ENCODE results near the gene NCK2. TPM values are rescaled to one million over a fixed set of nuclear protein-coding genes. Genes with fewer than 3 reads are reported as not detected.
"Not testable (repeated sequence)": the region's sequence is repeated elsewhere in the genome, so short reads cannot be mapped to it uniquely, and the experiment has no call there.

The NCK2 gene
- total RNA-seq, 8 experiments from 2014 or later: 5.5 to 43.3 (median 27.3) TPM

DNA sequence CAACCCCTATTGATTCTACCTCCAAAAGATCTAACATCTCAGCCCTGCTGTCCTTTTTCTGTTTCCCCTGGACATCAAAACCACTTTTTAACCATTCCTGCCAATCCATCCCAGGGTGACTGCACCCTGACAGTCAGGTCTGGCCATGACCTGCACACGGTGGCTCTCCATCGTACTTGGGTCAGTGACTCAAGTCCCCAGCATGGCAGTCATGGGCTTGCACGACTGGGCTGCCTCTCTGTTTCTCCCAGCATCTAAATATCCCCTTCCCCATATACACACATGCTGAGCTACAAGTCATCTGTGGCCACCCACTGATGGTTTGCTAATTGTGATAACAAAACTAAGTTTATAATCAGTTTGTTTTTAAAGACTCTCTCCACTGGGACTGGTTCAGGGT, 6.6 kb downstream of the NCK2 start:
- ATAC-seq (replicated peaks in 6 of 8): no peak
- no peak overlapping the region for H3K27ac ChIP-seq
- 33 to 100% (median 90%) methylated on average over 1 to 3 of the region's 3 CpGs; no CpG with 5 or more reads in 3 of the 10 experiments for WGBS, 10 experiments
- H3K4me3 ChIP-seq: no peak overlapping the region
- H3K4me1 ChIP-seq (replicated peaks in 1 of 2): peaks cover 31 to 38% of the 10 kb centered on the region in 2 donors
- in situ Hi-C loops (cut with MboI; ENCODE audit: low pct_unique_long_range_greater_than_20kb in 2 of 9, low sequenced_read_pairs in 9 of 9, unreplicated experiment in 9 of 9): no loop called here

DNA sequence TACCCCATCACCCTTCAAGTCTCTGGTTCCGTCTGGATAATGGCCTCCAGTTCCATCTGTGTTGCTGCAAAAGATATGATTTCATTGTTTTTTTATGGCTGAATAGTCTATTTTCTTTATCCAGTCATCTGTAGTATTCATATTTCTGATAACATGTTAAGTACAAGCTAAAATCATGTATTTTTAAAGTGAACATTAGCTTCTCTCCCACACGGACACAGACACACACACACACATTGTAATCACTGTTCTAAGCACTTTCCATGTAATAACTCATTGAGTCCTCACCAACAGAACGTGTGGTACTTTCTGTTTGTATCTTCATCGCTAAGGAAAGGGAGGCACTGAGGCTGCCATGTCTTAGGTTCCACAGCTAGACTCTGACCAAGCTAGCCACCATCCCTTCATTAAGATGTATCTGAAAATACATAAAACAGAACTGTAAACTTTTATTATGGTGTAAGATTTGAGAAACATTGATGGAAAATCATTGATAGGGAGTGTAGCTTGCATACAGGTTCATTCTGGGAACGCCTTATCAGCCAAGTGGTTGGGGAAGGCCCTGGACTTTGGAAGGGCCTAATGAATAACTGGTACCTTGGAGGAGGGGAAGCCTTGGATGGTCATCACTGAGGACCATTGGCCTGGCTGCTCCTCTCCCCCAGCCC, 8.1 kb downstream of the NCK2 start:
- Histone ChIP-seq H3K4me1 (replicated peaks in 1 of 2) (peaks cover 18 to 22% of the 10 kb centered on the region in 2 donors), H3K27ac (no peak overlapping the region), H3K4me3 (no peak overlapping the region)
- WGBS, 10 experiments: 69 to 100% (median 89%) methylated on average over 1 to 5 of the region's 5 CpGs; no CpG with 5 or more reads in 1 of the 10 experiments
- ATAC-seq (replicated peaks in 6 of 8): no peak
- in situ Hi-C loops (cut with MboI; ENCODE audit: low pct_unique_long_range_greater_than_20kb in 2 of 9, low sequenced_read_pairs in 9 of 9, unreplicated experiment in 9 of 9): no loop called here

DNA sequence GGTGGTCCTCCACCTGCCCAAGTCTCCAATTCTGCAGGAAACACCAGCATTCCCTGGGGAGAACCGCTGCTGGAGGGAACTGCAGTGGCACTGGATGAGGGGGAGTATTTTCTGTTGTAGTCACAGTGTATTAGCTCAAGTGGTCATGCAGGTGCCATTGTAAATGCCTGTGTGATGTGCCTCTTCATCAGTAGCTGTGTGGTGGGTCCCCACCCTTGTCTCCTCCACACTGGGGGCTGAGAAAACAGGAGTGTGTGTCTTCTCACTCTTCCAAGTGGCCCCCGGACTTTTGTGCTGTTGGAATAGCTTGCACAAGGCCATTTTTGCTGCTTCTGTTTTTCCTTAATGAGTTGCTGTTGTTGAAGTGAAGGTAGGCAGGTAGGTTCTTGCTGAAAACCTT, 8.7 kb downstream of the NCK2 start:
- no peak overlapping the region for H3K4me3 ChIP-seq
- ATAC-seq (replicated peaks in 6 of 8): no peak
- no peak overlapping the region for H3K27ac ChIP-seq
- in situ Hi-C loops (cut with MboI; ENCODE audit: low pct_unique_long_range_greater_than_20kb in 2 of 9, low sequenced_read_pairs in 9 of 9, unreplicated experiment in 9 of 9): no loop called here
- 50 to 100% (median 90%) methylated on average over 1 of the region's 2 CpGs; no CpG with 5 or more reads in 6 of the 10 experiments for WGBS, 10 experiments
- peaks cover 18% of the 10 kb centered on the region in 2 donors for H3K4me1 ChIP-seq (replicated peaks in 1 of 2)

DNA sequence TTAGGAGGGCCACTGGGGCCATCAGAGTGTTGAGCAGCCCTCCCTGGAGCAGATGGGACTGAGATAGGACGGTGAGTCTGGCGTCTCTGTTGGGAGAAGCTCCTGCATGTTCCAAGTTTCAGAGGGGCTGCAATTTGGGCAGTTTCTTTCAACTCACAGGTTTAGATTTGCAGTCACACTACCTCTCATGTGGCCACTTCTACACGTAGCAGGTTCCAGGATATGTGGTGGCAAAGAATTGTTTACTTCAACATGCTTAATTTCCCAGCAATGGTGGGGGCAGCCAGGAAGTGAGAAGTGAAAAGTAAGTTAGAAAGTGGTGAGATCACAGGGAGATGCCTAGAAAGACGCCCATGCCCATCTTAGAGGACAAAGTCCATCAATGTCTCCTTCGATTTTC, 9.3 kb downstream of the NCK2 start:
- Histone ChIP-seq H3K4me3 (no peak overlapping the region), H3K27ac (no peak overlapping the region), H3K4me1 (replicated peaks in 1 of 2) (peaks cover 18% of the 10 kb centered on the region in 2 donors)
- in situ Hi-C loops (cut with MboI; ENCODE audit: low pct_unique_long_range_greater_than_20kb in 2 of 9, low sequenced_read_pairs in 9 of 9, unreplicated experiment in 9 of 9): no loop called here
- WGBS, 10 experiments: 14 to 87% (median 50%) methylated on average over 1 to 5 of the region's 5 CpGs; no CpG with 5 or more reads in 3 of the 10 experiments
- ATAC-seq (replicated peaks in 6 of 8): no peak

DNA sequence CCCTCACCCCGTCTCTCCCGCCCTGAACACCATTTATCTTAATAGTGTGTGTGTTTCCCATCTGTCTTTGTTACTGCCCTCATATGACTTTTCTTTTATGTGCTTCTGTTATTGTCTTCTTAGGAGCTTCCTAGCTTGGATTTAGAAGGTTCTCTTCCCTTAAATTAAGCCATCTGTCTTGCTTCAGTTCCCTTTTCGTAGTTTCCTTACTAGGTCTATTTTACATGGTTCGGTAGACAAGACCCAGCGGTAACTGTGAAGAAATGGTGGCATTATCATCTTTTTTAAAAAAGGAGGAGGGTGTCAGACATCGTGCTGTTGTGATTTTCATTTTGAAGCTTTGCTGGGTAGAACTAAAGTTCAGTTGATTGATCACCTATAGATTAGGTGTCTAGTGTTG, 10.3 kb downstream of the NCK2 start:
- Histone ChIP-seq H3K4me3 (no peak overlapping the region), H3K4me1 (replicated peaks in 1 of 2) (peaks cover 18% of the 10 kb centered on the region in 2 donors), H3K27ac (no peak overlapping the region)
- WGBS, 10 experiments: 0 to 83% (median 24%) methylated on average over 3 to 6 of the region's 6 CpGs
- ATAC-seq (replicated peaks in 6 of 8): peak in 2 of 8 experiments; percentile 43 to 50
- in situ Hi-C loops (cut with MboI; ENCODE audit: low pct_unique_long_range_greater_than_20kb in 2 of 9, low sequenced_read_pairs in 9 of 9, unreplicated experiment in 9 of 9): no loop called here

DNA sequence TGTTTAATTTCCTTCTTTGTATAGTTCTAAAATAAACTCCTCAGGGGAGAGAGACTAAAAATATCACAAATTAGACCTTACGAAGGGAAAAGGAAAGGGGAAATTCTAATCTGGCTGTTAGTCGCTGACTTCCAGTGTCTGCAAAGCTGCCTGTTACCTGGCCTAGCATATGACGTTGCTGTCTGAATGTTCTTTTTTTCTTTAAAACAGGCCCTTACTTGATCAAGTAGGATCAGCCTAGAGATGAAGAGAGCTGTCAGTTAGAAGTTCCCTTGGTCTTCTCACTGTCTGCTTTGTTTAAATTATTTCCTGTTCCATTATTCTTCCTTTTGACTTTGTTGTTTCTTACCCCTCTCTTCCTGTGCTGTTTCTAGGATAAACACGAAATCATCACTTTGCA, 11.2 kb downstream of the NCK2 start:
- Histone ChIP-seq H3K27ac (no peak overlapping the region), H3K4me1 (replicated peaks in 1 of 2) (peaks cover 18% of the 10 kb centered on the region in 2 donors), H3K4me3 (no peak overlapping the region)
- 62 to 100% (median 89%) methylated on average over 1 to 4 of the region's 4 CpGs for WGBS, 10 experiments
- ATAC-seq (replicated peaks in 6 of 8): no peak
- in situ Hi-C loops (cut with MboI; ENCODE audit: low pct_unique_long_range_greater_than_20kb in 2 of 9, low sequenced_read_pairs in 9 of 9, unreplicated experiment in 9 of 9): no loop called here

DNA sequence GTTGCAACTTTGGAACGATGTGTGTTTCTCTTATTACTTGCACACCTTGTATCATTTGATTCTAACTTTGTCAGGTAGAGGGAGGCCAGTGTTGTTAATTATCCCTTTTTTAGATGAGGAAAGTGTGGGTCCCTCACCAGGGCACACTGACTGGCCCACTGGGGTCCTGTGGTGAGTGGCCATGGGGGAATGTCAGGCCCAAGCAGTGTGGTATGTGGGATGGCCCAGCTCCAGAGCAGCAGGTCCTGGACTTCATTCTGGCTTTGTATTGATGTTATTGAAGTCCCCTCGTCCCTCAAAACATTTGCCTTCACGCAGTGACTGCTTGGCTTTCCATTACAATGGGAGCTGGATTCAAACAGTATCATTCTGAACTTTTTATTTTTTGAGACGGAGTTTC, 11.7 kb downstream of the NCK2 start:
- 80 to 100% (median 88%) methylated on average over 1 to 3 of the region's 4 CpGs; no CpG with 5 or more reads in 1 of the 10 experiments for WGBS, 10 experiments
- in situ Hi-C loops (cut with MboI; ENCODE audit: low pct_unique_long_range_greater_than_20kb in 2 of 9, low sequenced_read_pairs in 9 of 9, unreplicated experiment in 9 of 9): no loop called here
- ATAC-seq (replicated peaks in 6 of 8): no peak
- Histone ChIP-seq H3K4me3 (no peak overlapping the region), H3K4me1 (replicated peaks in 1 of 2) (peaks cover 16 to 20% of the 10 kb centered on the region in 2 donors), H3K27ac (no peak overlapping the region)

DNA sequence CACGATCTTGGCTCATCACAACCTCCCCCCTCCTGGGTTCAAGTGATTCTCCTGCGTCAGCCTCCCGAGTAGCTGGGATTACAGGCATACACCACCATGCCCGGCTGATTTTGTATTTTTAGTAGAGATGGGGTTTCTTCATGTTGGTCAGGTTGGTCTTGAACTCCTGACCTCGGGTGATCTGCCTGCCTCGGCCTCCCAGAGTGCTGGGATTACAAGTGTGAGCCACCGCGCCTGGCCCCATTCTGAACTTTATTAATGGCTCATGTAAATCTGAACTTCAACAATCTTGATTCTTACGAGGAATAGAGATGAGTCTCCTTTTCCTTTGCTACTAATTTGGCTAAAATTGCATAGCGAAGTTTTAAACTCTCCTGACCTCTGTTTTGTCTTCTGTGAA, 12.2 kb downstream of the NCK2 start:
- H3K4me3 ChIP-seq: not testable (repeated sequence)
- 77 to 100% (median 90%) methylated on average over 1 to 10 of the region's 10 CpGs; no CpG with 5 or more reads in 1 of the 10 experiments for WGBS, 10 experiments
- peaks cover 15 to 24% of the 10 kb centered on the region in 2 donors for H3K4me1 ChIP-seq (replicated peaks in 1 of 2)

DNA sequence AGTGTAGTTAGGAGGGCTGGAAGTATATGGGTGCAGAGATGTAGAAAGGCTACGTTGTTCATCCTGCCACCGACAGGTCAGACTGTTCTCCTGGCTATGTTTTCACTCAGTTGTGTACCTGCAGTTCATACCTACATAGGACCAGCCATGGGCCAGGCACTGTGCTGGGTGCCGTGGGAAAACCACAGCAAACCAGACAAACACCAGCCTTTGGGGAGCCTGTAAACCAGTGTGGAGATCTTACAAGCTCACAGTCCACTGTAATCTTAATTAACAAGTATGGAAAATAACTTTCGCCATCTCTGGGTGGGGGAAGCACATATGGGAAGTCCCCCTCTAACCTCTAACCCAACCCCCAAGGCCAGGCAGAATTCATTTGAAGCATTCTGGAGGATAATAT, 12.7 kb downstream of the NCK2 start:
- 67 to 100% (median 100%) methylated on average over 1 to 3 of the region's 4 CpGs; no CpG with 5 or more reads in 1 of the 10 experiments for WGBS, 10 experiments
- Histone ChIP-seq H3K4me1 (replicated peaks in 1 of 2) (peaks cover 21 to 30% of the 10 kb centered on the region in 2 donors), H3K4me3 (no peak overlapping the region), H3K27ac (no peak overlapping the region)
- peak in 1 of 8 experiments; percentile 14 for ATAC-seq (replicated peaks in 6 of 8)
- in situ Hi-C loops (cut with MboI; ENCODE audit: low pct_unique_long_range_greater_than_20kb in 2 of 9, low sequenced_read_pairs in 9 of 9, unreplicated experiment in 9 of 9): no loop called here

More for the DNA sequence above, 12.2 kb downstream of the NCK2 start:
- H3K27ac ChIP-seq; in situ Hi-C loops (cut with MboI; ENCODE audit: low pct_unique_long_range_greater_than_20kb in 2 of 9, low sequenced_read_pairs in 9 of 9, unreplicated experiment in 9 of 9); ATAC-seq (replicated peaks in 6 of 8): not testable (repeated sequence)

DNA sequence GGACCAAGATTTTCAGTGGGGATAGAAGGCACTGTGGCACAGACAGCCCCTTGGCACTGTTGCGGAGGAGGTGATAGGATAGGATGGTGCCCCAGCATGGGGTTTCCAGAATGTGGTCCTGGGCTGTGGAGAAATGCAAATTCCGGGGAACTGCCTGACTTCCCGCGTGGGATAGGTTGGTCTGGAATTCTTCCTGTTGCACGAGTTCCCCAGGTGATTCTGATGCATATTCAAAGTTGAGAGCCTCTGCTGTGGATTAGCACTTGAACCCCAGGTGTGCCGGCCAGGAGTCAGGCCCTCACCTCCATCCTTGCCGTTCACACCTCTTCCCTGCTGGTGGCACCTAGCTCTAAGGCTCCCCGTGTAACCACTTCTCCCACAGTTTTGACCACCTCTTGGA, 15.5 kb downstream of the NCK2 start:
- in situ Hi-C loops (cut with MboI; ENCODE audit: low pct_unique_long_range_greater_than_20kb in 2 of 9, low sequenced_read_pairs in 9 of 9, unreplicated experiment in 9 of 9): no loop called here
- peaks cover 11 to 15% of the 10 kb centered on the region in 2 donors for H3K4me1 ChIP-seq (replicated peaks in 1 of 2)
- H3K4me3 ChIP-seq: no peak overlapping the region
- no peak overlapping the region for H3K27ac ChIP-seq
- no peak for ATAC-seq (replicated peaks in 6 of 8)
- 60 to 100% (median 100%) methylated on average over 1 to 5 of the region's 8 CpGs; no CpG with 5 or more reads in 5 of the 10 experiments for WGBS, 10 experiments

DNA sequence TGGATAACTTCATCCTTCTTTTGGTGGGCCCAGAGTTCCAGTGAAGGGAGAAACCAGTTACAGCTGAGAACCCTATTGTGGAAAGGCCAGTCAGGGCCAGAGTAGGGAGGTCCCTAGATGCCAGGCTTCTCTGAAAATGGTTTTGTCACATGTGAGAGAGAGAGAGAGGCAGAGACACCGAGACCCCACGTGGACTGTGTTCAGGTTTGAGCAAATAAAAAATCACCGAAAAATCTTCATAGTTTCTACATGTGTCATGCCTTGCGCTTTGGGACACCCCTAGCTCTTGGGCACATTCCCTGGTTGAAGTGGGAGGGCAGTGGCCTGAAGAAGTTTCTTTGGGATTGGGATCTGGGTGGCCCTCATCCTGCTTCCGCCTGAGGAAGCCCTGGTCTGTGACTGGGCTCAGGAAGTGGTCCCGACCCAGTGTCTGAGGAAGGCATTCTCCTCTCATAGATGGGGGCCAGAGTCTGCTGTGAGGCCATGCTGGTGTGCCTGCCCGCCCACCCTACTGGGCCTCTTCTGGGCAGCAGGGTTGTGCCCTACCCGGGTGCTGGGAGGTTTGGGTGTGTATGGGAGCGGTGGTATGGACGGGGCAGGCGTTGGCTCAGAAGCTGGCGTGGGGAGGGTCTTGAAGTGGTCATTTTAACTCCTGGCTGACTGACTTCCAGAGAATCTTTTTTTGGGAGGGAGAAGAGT, 16.1 kb downstream of the NCK2 start:
- Histone ChIP-seq H3K4me1 (replicated peaks in 1 of 2) (peaks cover 8 to 12% of the 10 kb centered on the region in 2 donors), H3K4me3 (no peak overlapping the region), H3K27ac (no peak overlapping the region)
- ATAC-seq (replicated peaks in 6 of 8): no peak
- in situ Hi-C loops (cut with MboI; ENCODE audit: low pct_unique_long_range_greater_than_20kb in 2 of 9, low sequenced_read_pairs in 9 of 9, unreplicated experiment in 9 of 9): no loop called here
- WGBS, 10 experiments: 60 to 100% (median 91%) methylated on average over 1 to 11 of the region's 12 CpGs; no CpG with 5 or more reads in 5 of the 10 experiments

DNA sequence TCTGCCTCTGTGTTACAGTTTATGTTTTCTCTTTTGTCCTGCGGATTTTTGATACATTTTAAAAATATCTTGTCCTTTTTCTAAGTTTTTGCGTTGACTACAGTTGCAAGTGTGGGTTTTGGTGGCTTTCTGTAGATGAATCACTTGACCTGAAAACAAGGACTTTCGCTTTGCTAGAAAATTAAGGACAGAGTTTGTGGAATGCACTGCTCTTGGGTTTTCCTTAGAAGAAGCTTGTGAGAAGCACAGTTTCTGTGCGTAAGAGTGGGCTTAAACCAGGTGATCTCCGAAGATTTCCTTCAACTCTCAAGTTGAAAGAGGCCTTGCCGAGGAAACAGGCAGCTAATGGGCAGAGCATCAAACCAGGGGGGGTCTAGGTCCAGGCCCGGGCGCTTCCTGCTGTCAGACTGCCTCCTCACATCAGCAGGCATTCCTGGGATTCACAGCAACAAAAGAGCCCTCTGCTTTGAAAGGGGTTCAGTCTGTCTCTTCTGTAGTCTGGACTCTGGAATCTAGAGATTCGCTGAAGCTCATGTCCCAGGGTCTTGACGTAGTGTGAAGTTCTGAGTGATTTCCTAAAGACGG, 17.3 kb downstream of the NCK2 start:
- ATAC-seq (replicated peaks in 6 of 8): peak in 5 of 8 experiments; percentile 58 to 99 (median 74)
- no peak overlapping the region for H3K27ac ChIP-seq
- 29 to 100% (median 58%) methylated on average over 1 to 11 of the region's 11 CpGs for WGBS, 10 experiments
- peaks cover 8 to 12% of the 10 kb centered on the region in 2 donors for H3K4me1 ChIP-seq (replicated peaks in 1 of 2)
- in situ Hi-C loops (cut with MboI; ENCODE audit: low pct_unique_long_range_greater_than_20kb in 2 of 9, low sequenced_read_pairs in 9 of 9, unreplicated experiment in 9 of 9): no loop called here
- no peak overlapping the region for H3K4me3 ChIP-seq

DNA sequence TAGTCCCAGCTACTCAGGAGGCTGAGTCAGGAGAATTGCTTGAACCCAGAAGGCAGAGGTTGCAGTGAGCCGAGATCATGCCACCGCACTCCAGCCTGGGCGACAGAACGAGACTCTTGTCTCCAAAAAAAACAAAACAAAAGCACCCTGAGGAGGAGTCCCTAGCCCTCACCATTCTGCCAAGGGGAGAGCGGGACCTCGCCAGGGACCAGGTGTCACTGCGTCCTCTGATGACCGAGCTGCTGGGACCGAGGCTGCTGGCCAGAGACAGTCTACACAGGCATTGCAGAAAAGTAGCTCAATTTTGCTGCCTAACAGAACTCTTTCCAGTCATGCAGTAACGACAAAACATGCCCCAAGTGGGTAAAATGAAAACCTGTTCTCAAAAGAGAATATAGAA, 18.4 kb downstream of the NCK2 start:
- in situ Hi-C loops (cut with MboI; ENCODE audit: low pct_unique_long_range_greater_than_20kb in 2 of 9, low sequenced_read_pairs in 9 of 9, unreplicated experiment in 9 of 9): no loop called here
- no peak for ATAC-seq (replicated peaks in 6 of 8)
- peaks cover 8 to 12% of the 10 kb centered on the region in 2 donors for H3K4me1 ChIP-seq (replicated peaks in 1 of 2)
- no peak overlapping the region for H3K27ac ChIP-seq
- H3K4me3 ChIP-seq: no peak overlapping the region
- 17 to 100% (median 87%) methylated on average over 1 to 8 of the region's 10 CpGs; no CpG with 5 or more reads in 1 of the 10 experiments for WGBS, 10 experiments

All from motor neuron (in vitro differentiated cells).